ENCODE data around the gene LTA.

LTA gene

GRCh38 chr6:31543639-31544038 is 28.4 kb upstream of the LTA start:
- DNase-seq = no peak

- no peak for DNase-seq
Measured at GRCh38 chr6:31544676-31545075, 27.4 kb upstream of the LTA start.

- DNase-seq = no peak
Measured at GRCh38 chr6:31545291-31545690, 26.8 kb upstream of the LTA start.

- peak; percentile 98 for DNase-seq
Measured at GRCh38 chr6:31546339-31546957, 25.6 kb upstream of the LTA start, which contains the start of gene ATP6V1G2. Gene ATP6V1G2, minus strand, starts transcription at chr6:31546608. Its CDS starts 49 bp downstream, at chr6:31546559.

- DNase-seq = peak; percentile 97
Measured at GRCh38 chr6:31546958-31547726, 24.9 kb upstream of the LTA start, which contains the start of gene NFKBIL1. Gene NFKBIL1, plus strand, starts transcription at chr6:31547608. Its CDS starts 87 bp downstream, at chr6:31547695.

GRCh38 chr6:31547727-31548543 is 24.2 kb upstream of the LTA start:
- no peak for DNase-seq

GRCh38 chr6:31548544-31548873 is 23.6 kb upstream of the LTA start:
- DNase-seq = no peak

GRCh38 chr6:31551371-31551770 is 20.7 kb upstream of the LTA start:
- peak; percentile 56 for DNase-seq

GRCh38 chr6:31556307-31556706 is 15.8 kb upstream of the LTA start:
- no peak for DNase-seq

GRCh38 chr6:31557443-31558317 is 14.4 kb upstream of the LTA start:
- DNase-seq = no peak

- no peak for DNase-seq
Measured at GRCh38 chr6:31558318-31558625, 13.8 kb upstream of the LTA start.

- no peak for DNase-seq
Measured at GRCh38 chr6:31558631-31559500, 13.2 kb upstream of the LTA start.

GRCh38 chr6:31559606-31559957 is 12.5 kb upstream of the LTA start:
- no peak for DNase-seq

GRCh38 chr6:31559958-31560696 is 12.0 kb upstream of the LTA start:
- no peak for DNase-seq

- DNase-seq = no peak
Measured at GRCh38 chr6:31560697-31561058, 11.4 kb upstream of the LTA start.

GRCh38 chr6:31567531-31568370 is 4.3 kb upstream of the LTA start:
- no peak for DNase-seq

GRCh38 chr6:31568537-31568961 is 3.5 kb upstream of the LTA start:
- no peak for DNase-seq

GRCh38 chr6:31569861-31570536 is 2.1 kb upstream of the LTA start:
- no peak for DNase-seq

GRCh38 chr6:31573239-31574105 is 1.4 kb downstream of the LTA start:
- no peak for DNase-seq

Measured in DMS53 (cell line).